T1000 (cell line): ENCODE results near the gene NLRX1.
A peak's percentile ranks its signal among the peaks of the same experiment; 100 is the strongest.
"Not testable (repeated sequence)": the region's sequence is repeated elsewhere in the genome, so short reads cannot be mapped to it uniquely, and the experiment has no call there.

Experiments
- DNase-seq: peaks from one replicate; lab custom pipeline; 2025; ENCODE audit warnings: mixed read lengths; lab: John Stamatoyannopoulos, UW

NLRX1 gene

DNA sequence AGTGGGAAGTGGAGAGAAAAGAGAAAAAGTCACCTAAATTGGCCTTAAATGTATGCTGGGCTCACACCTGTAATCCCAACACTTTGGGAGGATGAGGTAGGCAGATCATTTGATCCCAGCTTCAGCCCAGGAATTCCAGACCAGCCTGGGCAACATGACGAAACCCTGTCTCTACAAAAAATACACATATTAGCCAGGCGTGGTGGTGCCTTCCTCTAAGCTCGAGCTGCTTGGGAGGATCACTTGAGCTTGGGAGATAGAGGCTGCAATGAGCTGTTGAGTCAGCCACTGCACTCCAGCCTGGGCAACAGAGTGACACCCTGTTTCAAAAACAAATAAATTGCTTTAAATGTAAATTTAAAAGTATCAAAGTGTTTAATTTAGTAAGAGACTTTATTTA lies 41.5 kb downstream of the NLRX1 start:
- no peak for DNase-seq

DNA sequence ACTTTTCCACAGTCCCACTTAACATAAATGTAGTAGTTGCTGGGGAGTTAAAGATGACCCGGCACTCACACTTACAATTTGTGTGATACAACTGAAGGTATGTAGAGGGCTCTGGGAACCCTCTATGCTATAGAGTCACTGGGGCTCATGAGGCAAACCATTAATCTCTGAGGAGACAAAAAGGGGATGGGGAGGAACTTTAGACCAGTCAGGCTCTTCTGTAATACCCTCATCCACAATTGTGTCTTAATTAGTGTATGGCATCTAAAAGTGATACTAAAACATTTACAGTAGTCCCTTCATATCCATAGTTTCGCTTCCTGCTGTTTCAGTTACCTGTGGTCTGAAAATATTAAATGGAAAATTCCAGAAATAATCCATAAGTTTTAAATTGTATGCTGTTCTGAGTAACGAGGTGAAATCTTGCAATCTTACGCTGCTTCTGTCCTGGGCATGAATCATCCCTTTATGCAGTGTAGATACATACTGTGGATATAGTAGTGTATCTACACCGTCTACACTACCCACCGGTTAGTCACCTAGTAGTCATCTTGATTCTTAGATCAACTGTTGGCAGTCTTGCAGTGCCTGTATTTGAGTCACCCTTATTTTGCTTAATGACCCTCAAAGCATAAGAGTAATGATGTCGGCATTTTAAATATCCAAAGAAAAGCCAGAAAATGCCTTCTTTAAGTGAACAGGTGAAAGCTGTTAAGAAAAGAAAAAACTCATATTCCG lies 49.8 kb downstream of the NLRX1 start:
- DNase-seq: peak; percentile 13

DNA sequence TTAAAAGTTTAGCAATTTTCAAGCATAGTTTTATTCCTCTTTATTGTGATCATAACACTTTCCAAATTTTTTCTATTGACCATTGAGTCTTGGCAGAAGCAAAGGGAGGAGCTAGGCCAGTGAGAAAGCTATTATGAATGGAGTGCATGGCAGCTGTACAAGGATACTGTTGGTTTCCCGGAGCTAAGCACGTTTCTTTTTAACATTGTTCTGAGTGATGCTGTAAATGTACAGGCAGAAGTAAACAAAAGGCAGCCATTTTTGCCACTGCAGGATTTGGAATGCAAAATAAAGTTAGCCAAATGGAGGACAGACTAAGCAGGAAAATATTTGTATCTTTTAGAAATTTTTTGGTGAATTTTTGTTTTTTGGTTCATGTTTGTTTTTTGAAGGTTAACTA lies 53.8 kb downstream of the NLRX1 start:
- no peak for DNase-seq

DNA sequence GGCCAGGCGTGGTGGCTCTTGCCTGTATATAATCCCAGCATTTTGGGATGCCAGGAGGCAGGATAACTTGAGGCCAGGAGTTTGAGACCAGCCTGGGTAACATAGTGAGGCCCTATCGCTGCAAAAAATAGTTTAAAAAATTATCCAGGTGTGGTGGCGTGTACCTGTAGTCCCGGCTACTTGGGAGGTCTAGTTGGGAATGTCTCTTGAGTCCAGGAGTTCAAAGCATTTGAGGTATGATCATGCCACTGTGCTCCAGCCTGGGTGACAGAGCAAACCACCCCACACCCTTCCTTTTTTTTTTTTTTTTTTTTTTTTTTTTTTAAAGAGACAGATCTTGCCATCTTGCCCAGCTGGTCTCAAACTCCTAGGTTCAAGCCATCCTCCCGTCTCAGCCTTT lies 54.4 kb downstream of the NLRX1 start:
- no peak for DNase-seq

DNA sequence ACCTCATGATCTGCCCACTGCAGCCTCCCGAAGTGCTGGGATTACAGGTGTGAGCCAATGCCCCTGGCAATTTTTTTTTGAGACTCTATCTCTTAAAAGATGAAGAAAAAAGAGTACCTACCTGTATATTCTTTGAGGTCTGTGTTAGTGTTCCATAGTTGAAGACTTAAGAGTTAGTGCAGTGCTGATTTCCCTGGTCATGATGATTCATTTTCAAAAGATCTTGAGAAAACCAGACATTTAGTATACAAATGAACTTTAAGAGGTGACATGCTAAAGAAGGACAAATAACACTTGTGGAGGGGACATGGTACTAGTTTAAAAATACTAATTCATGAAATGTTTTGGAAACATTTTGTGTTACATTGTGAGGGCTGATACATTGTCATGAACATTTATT lies 55.3 kb downstream of the NLRX1 start:
- no peak for DNase-seq

DNA sequence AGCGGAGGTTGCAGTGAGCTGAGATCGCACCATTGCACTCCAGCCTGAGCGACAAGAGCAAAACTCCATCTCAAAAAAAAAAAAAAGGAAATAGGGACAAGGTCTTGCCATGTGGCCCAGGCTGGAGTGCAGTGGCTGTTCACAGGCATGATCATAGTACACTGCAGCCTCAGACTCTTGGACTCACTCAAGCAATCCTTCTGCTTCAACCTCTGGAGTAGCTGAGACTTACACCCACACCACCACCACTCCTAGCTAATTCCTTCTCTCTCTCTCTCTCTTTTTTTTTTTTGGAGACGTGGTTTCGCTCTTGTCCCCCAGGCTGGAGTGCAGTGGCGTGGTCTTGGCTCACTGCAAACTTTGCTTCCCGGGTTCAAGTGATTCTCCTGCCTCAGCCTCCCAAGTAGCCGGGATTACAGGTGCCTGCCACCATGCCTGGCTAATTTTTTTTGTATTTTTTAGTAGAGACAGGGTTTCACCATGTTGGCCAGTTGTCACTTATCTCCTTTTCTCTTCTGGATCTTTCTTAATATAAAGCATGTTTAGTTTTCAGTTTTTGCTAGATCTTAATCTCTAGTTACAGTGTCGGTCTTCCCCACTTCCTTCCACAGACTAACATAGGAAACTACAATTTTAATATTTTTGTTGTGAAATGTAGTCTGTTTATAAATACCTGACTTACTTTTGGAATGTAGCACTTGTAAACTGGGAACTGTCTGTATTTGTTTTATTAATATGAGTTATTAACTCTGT lies 60.2 kb downstream of the NLRX1 start:
- not testable (repeated sequence) for DNase-seq

DNA sequence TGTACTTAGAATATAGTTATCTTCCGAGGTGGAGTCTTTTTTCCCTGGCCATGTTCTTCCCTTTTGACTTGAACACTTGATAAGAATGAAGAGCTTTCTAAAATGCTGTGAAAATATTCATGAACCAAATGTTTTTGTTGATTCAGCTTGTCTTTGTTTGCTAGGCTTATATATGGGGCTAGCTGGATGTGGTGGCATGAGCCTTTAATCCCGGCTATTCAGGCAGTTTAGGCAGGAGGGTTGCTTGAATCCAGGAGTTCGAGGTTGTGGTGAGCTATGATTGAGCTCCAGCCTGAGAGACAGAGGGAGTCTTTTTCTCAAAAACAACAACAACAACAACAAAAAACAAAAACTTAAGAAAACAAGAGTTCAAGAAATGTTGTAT lies 60.8 kb downstream of the NLRX1 start:
- no peak for DNase-seq

DNA sequence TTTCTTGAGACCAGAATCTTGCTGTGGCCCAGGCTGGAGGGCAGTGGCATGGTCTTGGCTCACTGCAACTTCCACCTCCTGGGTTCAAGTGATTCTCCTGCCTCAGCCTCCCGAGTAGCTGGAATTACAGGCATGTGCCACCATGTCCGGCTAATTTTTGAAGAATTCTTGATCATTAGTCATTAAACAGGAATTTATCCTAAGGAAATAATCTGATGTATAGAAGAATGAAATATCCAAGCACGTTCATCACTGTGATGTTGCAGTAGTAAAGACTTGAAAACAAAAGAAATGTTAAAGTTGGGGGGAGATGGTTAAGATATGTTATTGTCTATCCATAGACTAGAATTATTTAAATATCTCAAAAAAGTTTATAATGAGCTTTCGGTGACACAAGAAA lies 61.2 kb downstream of the NLRX1 start:
- DNase-seq: no peak
